Bronchial epithelial cell (primary cell): ENCODE data around the gene GPRC6A. TPM values are rescaled to one million over a fixed set of nuclear protein-coding genes. Genes with fewer than 3 reads are reported as not detected.
A peak's percentile ranks its signal among the peaks of the same experiment; 100 is the strongest.

Experiments
- DNase-seq: peaks from one replicate; pipeline ENCODE4 v3.0.0-alpha.2; 2010; ENCODE audit warnings: low read depth
- FAIRE-seq: peaks from 2 replicates; lab custom pipeline; 2011; peaks lifted over from hg19 to GRCh38; lab: Jason Lieb, UNC
- H3K27me3 ChIP-seq: 2 replicates; pipeline ENCODE4 v1.5.1; 2011; ENCODE audit warnings: low read length; ENCODE audit not compliant: control insufficient read depth, insufficient read depth
- H3K36me3 ChIP-seq: 2 replicates; pipeline ENCODE4 v1.5.1; 2011; ENCODE audit warnings: low read length; ENCODE audit not compliant: control insufficient read depth, insufficient read depth
- H3K4me3 ChIP-seq: 2 replicates; pipeline ENCODE4 v1.5.1; 2011; ENCODE audit warnings: mild to moderate bottlenecking, low read depth, low read length, control low read depth
- CTCF ChIP-seq: IDR thresholded peaks from 2 replicates; pipeline ENCODE4 v1.5.1; 2011; ENCODE audit warnings: mild to moderate bottlenecking, moderate library complexity, low read length, control low read depth, inconsistent platforms; ENCODE audit not compliant: insufficient read depth, severe bottlenecking
- total RNA-seq: library from RNA; depleted of rRNA; stranded (reverse); fragments of >200 nt; gene quantifications from 2 replicates; pipeline ENCODE4 v1.2.1, GENCODE V29; 2014

The GPRC6A gene
- not detected in 2 replicates for total RNA-seq

GRCh38 chr6:116828983-116829382 is at the start of gene GPRC6A:
Gene GPRC6A (minus strand): TSS chr6:116829083. CDS start chr6:116829013, 70 bp downstream.
- DNase-seq (no peak), FAIRE-seq (no peak)
- no peak within 1 kb of the TSS for H3K4me3 ChIP-seq
- H3K27me3 ChIP-seq: no peaks in the 10 kb centered on the region
- no peaks in the 10 kb centered on the region for H3K36me3 ChIP-seq
- no peak for TF ChIP-seq CTCF

GRCh38 chr6:116877743-116878142 is 48.9 kb upstream of the GPRC6A start:
- H3K36me3 ChIP-seq: no peaks in the 10 kb centered on the region
- no peak for TF ChIP-seq CTCF
- DNase-seq: no peak
- FAIRE-seq: no peak
- peaks cover 18% of the 10 kb centered on the region for H3K27me3 ChIP-seq
- no peak overlapping the region for H3K4me3 ChIP-seq

- DNase-seq: no peak
- no peak for FAIRE-seq
- no peak for TF ChIP-seq CTCF
- peak within 1 kb of the TSS; percentile 16 for H3K4me3 ChIP-seq
- H3K27me3 ChIP-seq: peaks cover 18% of the 10 kb centered on the region
- H3K36me3 ChIP-seq: no peaks in the 10 kb centered on the region
These were observed 48.0 kb upstream of the GPRC6A start, which contains the start of gene RFX6 for GRCh38 chr6:116876635-116877611. Gene RFX6 (plus strand): TSS chr6:116877242. CDS start chr6:116877276, 34 bp downstream.

- H3K27me3 ChIP-seq: peaks cover 18% of the 10 kb centered on the region
- no peak for FAIRE-seq
- no peak for TF ChIP-seq CTCF
These were observed 47.2 kb upstream of the GPRC6A start for GRCh38 chr6:116876107-116876506.

GRCh38 chr6:116872771-116873170 is 43.9 kb upstream of the GPRC6A start:
- peaks cover 17% of the 10 kb centered on the region for H3K27me3 ChIP-seq
- H3K36me3 ChIP-seq: no peaks in the 10 kb centered on the region
- DNase-seq (no peak), FAIRE-seq (no peak)
- no peak for TF ChIP-seq CTCF
- no peak overlapping the region for H3K4me3 ChIP-seq

More at GRCh38 chr6:116876107-116876506, 47.2 kb upstream of the GPRC6A start:
- H3K36me3 ChIP-seq: no peaks in the 10 kb centered on the region
- H3K4me3 ChIP-seq: no peak overlapping the region
- DNase-seq: no peak
